HL-60 (cell line): Measurements from ENCODE around the gene E2F3.
"Not testable (repeated sequence)": the region's sequence is repeated elsewhere in the genome, so short reads cannot be mapped to it uniquely, and the experiment has no call there.

Source experiments
- DNase-seq, 2 experiments: peaks; one replicate each; pipeline ENCODE4 v3.0.0-alpha.2; 2010 to 2020; ENCODE audit warnings: low read depth in 1 of 2, low spot score in 1 of 2
- H3K27ac ChIP-seq: fragments of 250-450 bp; sonication (Bioruptor Pico); replicated peaks from 2 replicates; pipeline ENCODE4 v1.5.1; 2020; ENCODE audit warnings: mild to moderate bottlenecking, moderate library complexity
- H3K27me3 ChIP-seq: fragments of 250-450 bp; sonication (Bioruptor Pico); 2 replicates; pipeline ENCODE4 v1.5.1; 2021; ENCODE audit warnings: mild to moderate bottlenecking, moderate library complexity; ENCODE audit not compliant: insufficient read depth, poor library complexity, severe bottlenecking
- H3K4me3 ChIP-seq: replicated peaks from 2 replicates; pipeline ENCODE4 v1.5.1; 2011; ENCODE audit warnings: mild to moderate bottlenecking, control low read depth, low read length; ENCODE audit not compliant: insufficient read depth
- CTCF ChIP-seq: IDR thresholded peaks from one replicate; pipeline ENCODE4 v1.5.1; 2011; ENCODE audit warnings: low read length, control low read depth, inconsistent platforms; ENCODE audit not compliant: insufficient read depth
- GABPA ChIP-seq: IDR thresholded peaks from 2 replicates; pipeline ENCODE4 v1.6.1; 2012; ENCODE audit warnings: low read depth
- POLR2AphosphoS5 ChIP-seq: IDR thresholded peaks from 2 replicates; pipeline ENCODE4 v1.6.1; 2012; ENCODE audit warnings: low read depth
- REST ChIP-seq: IDR thresholded peaks from 2 replicates; pipeline ENCODE4 v1.6.1; 2012; ENCODE audit warnings: low read depth; ENCODE audit not compliant: insufficient replicate concordance
- SPI1 ChIP-seq: IDR thresholded peaks from 2 replicates; pipeline ENCODE4 v1.6.1; 2012; ENCODE audit warnings: low read depth, mild to moderate bottlenecking, borderline replicate concordance

E2F3 gene

GRCh38 chr6:20511852-20512251 is 110.2 kb downstream of the E2F3 start:
- H3K27me3 ChIP-seq, result no peaks in the 10 kb centered on the region
- no peak overlapping the region for H3K4me3 ChIP-seq
- TF ChIP-seq CTCF (no peak), REST (no peak), POLR2AphosphoS5 (no peak), GABPA (no peak), SPI1 (no peak)
- no peak for DNase-seq
- no peak overlapping the region for H3K27ac ChIP-seq

GRCh38 chr6:20525208-20525607 is 123.5 kb downstream of the E2F3 start:
- H3K27me3 ChIP-seq, DNase-seq, H3K27ac ChIP-seq, H3K4me3 ChIP-seq: not testable (repeated sequence)

GRCh38 chr6:20529086-20529448 is 127.4 kb downstream of the E2F3 start:
- H3K27ac ChIP-seq, result peak overlapping the region; percentile 54
- peak; percentile 24 for TF ChIP-seq CTCF
- peak in 1 of 2 experiments; percentile 9 for DNase-seq
- not testable (repeated sequence) for H3K27me3 ChIP-seq
- peak overlapping the region; percentile 48 for H3K4me3 ChIP-seq

GRCh38 chr6:20532881-20533280 is 131.2 kb downstream of the E2F3 start:
- no peak overlapping the region for H3K27ac ChIP-seq
- DNase-seq, result no peak
- no peak overlapping the region for H3K4me3 ChIP-seq
- TF ChIP-seq SPI1 (no peak), GABPA (no peak), CTCF (no peak), POLR2AphosphoS5 (no peak), REST (no peak)
- H3K27me3 ChIP-seq, result no peaks in the 10 kb centered on the region
